ENCODE measurements around the gene LFNG. TPM values are rescaled to one million over a fixed set of nuclear protein-coding genes. Genes with fewer than 3 reads are reported as not detected.

LFNG gene
- total and polyA plus RNA-seq, 7 experiments from 2014 or later = 1.2 to 246 (median 120) TPM

DNA sequence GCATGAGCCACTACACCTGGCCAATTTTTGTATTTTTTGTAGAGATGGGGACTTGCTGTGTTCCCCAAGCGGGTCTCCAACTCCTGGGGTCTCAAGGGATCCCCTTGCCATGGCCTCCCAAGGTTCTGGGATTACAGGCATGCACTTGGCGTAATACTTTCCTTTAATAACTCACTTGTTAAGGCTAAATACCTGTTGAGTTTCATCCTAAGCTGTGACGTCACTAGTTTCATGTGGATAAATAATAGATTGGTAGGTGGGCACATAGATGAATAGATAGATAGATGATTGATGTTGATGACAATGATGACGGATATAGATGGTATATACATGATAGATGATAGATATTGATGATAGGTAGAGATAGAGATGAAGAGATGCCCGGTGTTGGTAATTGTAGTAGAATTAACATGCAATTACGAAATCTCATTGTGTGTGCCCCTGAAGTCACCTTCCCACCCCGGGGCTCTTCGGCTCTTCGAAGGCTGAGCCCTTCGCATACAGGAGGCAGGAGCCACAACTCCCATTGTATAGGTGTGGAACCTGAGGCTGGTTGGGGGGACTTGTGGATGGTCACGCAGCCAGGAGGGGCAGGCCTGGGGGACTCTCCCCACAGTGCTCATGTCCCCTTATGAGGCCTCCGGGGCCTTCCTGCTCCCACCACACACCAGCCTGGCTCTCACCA lies 45.9 kb upstream of the LFNG start:
- ChIA-PET CTCF (no interaction called here), POLR2A (interaction anchor here (1.1 kb wide), 1 partner anchor 38 kb away, joined by 3 read pairs; no protein-coding TSS in a partner anchor)
- peaks cover 0 to 13% (median 4%) of the 10 kb centered on the region in 5 donors for H3K27me3 Mint-ChIP-seq
- H3K4me3 ChIP-seq (ENCODE audit: low read length) = no peak overlapping the region
- no peak overlapping the region for H3K27ac ChIP-seq (ENCODE audit: low read depth, low read length)
- ATAC-seq (no peak), DNase-seq (no peak)
- no peak overlapping the region for H3K4me3 Mint-ChIP-seq
- no peaks in the 10 kb centered on the region for H3K36me3 ChIP-seq (ENCODE audit: control insufficient read depth in 2 of 3, insufficient read depth in 3 of 3, low read length in 3 of 3)
- H3K36me3 Mint-ChIP-seq = no peaks in the 10 kb centered on the region
- H3K4me1 Mint-ChIP-seq = peaks cover 4 to 12% (median 5%) of the 10 kb centered on the region in 7 donors
- H3K4me1 ChIP-seq (ENCODE audit: control insufficient read depth in 2 of 2, insufficient read depth in 2 of 2, low read length in 2 of 2) = peaks cover 7 to 13% of the 10 kb centered on the region in 2 donors
- H3K27me3 ChIP-seq (ENCODE audit: control insufficient read depth in 2 of 2, insufficient read depth in 2 of 2, low read length in 2 of 2) = no peaks in the 10 kb centered on the region
- no peaks in the 10 kb centered on the region for H3K9me3 ChIP-seq (ENCODE audit: control insufficient read depth in 2 of 3, low read length in 3 of 3)
- no peak overlapping the region for H3K27ac Mint-ChIP-seq
- no peaks in the 10 kb centered on the region for H3K9me3 Mint-ChIP-seq
- intact Hi-C loops (cut with micrococcal nuclease) = no loop called here

DNA sequence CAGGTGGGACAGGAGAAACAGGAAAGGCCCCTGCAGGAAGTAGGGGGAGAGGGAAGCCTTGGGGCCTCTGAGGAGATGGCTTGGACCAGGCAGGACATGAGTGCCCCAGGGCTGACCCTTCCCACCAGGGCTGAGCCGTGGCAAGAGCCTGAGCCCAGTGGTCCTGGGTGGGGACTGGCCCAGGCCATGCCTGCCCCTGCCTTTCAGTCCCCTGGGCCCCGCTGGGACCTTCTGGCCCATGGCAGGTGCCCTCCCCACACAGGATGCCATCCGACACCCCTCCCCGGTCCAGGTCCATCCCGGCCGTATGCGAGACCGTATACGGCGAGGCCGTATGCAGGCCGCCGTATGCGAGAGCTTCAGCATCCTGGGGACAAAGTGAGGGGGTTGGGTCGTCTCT lies 45.4 kb upstream of the LFNG start:
- CTCF ChIA-PET = no interaction called here

DNA sequence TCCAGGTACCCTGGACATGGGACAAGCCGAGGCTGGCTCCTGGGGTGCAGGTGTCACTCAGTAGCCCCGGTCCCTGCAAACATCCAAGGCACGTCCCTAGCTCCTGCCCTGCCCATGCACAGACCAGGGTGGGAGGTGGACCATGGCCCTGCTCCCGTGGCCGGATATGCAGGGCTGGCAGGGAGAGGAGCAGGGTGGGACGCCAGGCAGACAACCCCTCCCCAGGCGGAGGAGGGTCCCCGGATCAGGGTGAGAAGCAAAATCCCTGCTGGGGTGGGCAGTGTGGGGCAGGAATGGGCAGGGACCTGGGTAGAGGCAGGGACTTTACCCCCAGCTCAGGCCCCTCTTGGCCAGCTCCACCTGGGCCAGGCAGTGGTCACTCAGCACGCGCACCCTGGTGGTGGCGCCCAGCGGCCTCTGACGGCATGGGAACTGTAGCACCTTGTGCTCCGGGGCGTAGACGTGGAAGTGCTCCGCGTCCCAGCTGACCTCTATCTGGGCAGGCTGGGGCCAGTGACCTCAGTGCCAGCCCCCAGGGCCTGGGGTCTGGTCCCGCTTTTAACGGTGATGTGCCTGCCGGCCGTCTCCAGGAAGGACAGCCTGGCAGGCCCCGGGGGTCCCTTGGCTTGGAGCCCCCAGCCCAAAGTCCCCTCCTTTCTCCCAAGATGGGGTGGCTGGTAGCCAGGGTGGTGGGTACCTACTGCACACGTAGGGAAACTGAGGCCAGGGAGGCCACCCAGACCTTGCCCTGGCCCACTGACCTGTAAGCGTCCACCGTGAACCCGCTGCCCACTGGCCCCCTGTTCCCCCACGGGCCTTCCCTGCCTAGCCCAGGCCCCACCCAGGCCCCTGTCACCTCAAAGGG lies 44.5 kb upstream of the LFNG start:
- POLR2A ChIA-PET = interaction anchor here (0.6 to 1.1 kb wide), 2 partner anchors 36 to 47 kb away, joined by 3 read pairs; no protein-coding TSS in a partner anchor
- Mint-ChIP-seq H3K27me3 (peaks cover 0 to 7% (median 0%) of the 10 kb centered on the region in 5 donors), H3K36me3 (no peaks in the 10 kb centered on the region), H3K4me3 (no peak overlapping the region), H3K9me3 (no peaks in the 10 kb centered on the region), H3K4me1 (peaks cover 0 to 10% (median 0%) of the 10 kb centered on the region in 7 donors), H3K27ac (no peak overlapping the region)
- Histone ChIP-seq H3K4me1 (ENCODE audit: control insufficient read depth in 2 of 2, insufficient read depth in 2 of 2, low read length in 2 of 2) (peaks cover 7 to 13% of the 10 kb centered on the region in 2 donors), H3K9me3 (ENCODE audit: control insufficient read depth in 2 of 3, low read length in 3 of 3) (no peaks in the 10 kb centered on the region), H3K27ac (ENCODE audit: low read depth, low read length) (no peak overlapping the region), H3K36me3 (ENCODE audit: control insufficient read depth in 2 of 3, insufficient read depth in 3 of 3, low read length in 3 of 3) (no peaks in the 10 kb centered on the region), H3K27me3 (ENCODE audit: control insufficient read depth in 2 of 2, insufficient read depth in 2 of 2, low read length in 2 of 2) (no peaks in the 10 kb centered on the region), H3K4me3 (ENCODE audit: low read length) (no peak overlapping the region)
- CTCF ChIA-PET = no interaction called here
- intact Hi-C loops (cut with micrococcal nuclease) = loop anchor here in 1 of 2 donors (5.0 kb wide), 2 partner anchors 47 to 82 kb away; partner anchors contain the start of genes BRAT1 and IQCE
- DNase-seq = no peak
- ATAC-seq = no peak

More for the DNA sequence above, 45.4 kb upstream of the LFNG start:
- no peaks in the 10 kb centered on the region for H3K36me3 ChIP-seq (ENCODE audit: control insufficient read depth in 2 of 3, insufficient read depth in 3 of 3, low read length in 3 of 3)
- no peaks in the 10 kb centered on the region for H3K9me3 ChIP-seq (ENCODE audit: control insufficient read depth in 2 of 3, low read length in 3 of 3)
- H3K27ac ChIP-seq (ENCODE audit: low read depth, low read length) = no peak overlapping the region
- H3K4me1 ChIP-seq (ENCODE audit: control insufficient read depth in 2 of 2, insufficient read depth in 2 of 2, low read length in 2 of 2) = peaks cover 7 to 13% of the 10 kb centered on the region in 2 donors
- DNase-seq (no peak), ATAC-seq (no peak)
- Mint-ChIP-seq H3K4me1 (peaks cover 0 to 10% (median 0%) of the 10 kb centered on the region in 7 donors), H3K27me3 (peaks cover 0 to 10% (median 4%) of the 10 kb centered on the region in 5 donors), H3K27ac (no peak overlapping the region), H3K36me3 (no peaks in the 10 kb centered on the region), H3K9me3 (no peaks in the 10 kb centered on the region), H3K4me3 (no peak overlapping the region)
- intact Hi-C loops (cut with micrococcal nuclease) = no loop called here
- no peak overlapping the region for H3K4me3 ChIP-seq (ENCODE audit: low read length)
- POLR2A ChIA-PET = interaction anchor here (1.1 kb wide), 1 partner anchor 37 kb away, joined by 3 read pairs; no protein-coding TSS in a partner anchor
- H3K27me3 ChIP-seq (ENCODE audit: control insufficient read depth in 2 of 2, insufficient read depth in 2 of 2, low read length in 2 of 2) = no peaks in the 10 kb centered on the region

DNA sequence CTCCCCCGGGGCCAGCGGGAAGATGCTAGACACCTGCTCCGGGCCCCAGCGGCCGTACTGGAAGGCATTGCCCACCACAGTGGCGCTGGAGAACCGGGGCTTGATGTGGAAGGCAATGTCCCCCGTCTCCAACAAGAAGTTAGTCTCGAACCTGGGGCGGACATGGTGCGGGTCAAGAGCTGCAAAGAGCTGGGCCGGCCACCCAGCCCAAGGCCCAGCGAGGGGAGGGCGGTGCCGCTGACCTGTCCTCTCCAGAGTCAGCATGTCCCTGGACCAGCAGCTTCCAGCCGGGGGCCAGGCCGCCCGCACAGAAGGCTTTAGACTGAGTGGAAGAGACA lies 43.9 kb upstream of the LFNG start:
- POLR2A ChIA-PET = interaction anchor here (0.6 kb wide), 1 partner anchor 47 kb away, joined by 3 read pairs; no protein-coding TSS in a partner anchor
- intact Hi-C loops (cut with micrococcal nuclease) = loop anchor here in 1 of 2 donors (5.0 kb wide), 2 partner anchors 47 to 82 kb away; partner anchors contain the start of genes BRAT1 and IQCE
- H3K27ac ChIP-seq (ENCODE audit: low read depth, low read length) = no peak overlapping the region
- no peaks in the 10 kb centered on the region for H3K36me3 ChIP-seq (ENCODE audit: control insufficient read depth in 2 of 3, insufficient read depth in 3 of 3, low read length in 3 of 3)
- no peak overlapping the region for H3K4me3 ChIP-seq (ENCODE audit: low read length)
- no peaks in the 10 kb centered on the region for H3K36me3 Mint-ChIP-seq
- H3K4me1 Mint-ChIP-seq = peaks cover 0 to 10% (median 0%) of the 10 kb centered on the region in 7 donors
- no peaks in the 10 kb centered on the region for H3K9me3 Mint-ChIP-seq
- CTCF ChIA-PET = no interaction called here
- peaks cover 0 to 4% (median 0%) of the 10 kb centered on the region in 5 donors for H3K27me3 Mint-ChIP-seq
- no peak overlapping the region for H3K4me3 Mint-ChIP-seq
- H3K4me1 ChIP-seq (ENCODE audit: control insufficient read depth in 2 of 2, insufficient read depth in 2 of 2, low read length in 2 of 2) = peaks cover 7 to 13% of the 10 kb centered on the region in 2 donors
- H3K27me3 ChIP-seq (ENCODE audit: control insufficient read depth in 2 of 2, insufficient read depth in 2 of 2, low read length in 2 of 2) = no peaks in the 10 kb centered on the region
- DNase-seq = no peak
- H3K27ac Mint-ChIP-seq = no peak overlapping the region
- H3K9me3 ChIP-seq (ENCODE audit: control insufficient read depth in 2 of 3, low read length in 3 of 3) = no peaks in the 10 kb centered on the region
- ATAC-seq = no peak

DNA sequence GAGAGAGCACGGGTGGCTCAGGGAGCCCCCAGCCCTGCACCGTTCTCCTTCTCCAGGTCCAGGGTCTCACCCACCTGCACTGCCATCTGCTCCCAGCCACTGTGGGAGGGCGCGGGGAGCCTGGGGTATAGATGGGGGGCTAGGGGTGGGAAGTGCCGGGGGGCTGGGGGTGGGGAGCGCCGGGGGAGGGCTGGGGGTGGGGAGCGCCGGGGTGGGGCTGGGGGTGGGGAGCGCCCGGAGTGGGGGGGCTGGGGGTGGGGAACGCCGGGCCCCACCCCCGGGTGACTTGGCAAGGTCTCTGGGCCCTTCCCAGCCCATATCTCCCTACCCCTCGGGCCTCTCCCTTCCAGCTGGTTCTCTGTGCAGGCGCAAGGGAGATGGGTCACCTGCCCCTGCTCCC lies 43.3 kb upstream of the LFNG start, which contains the start of gene GRIFIN:
GRIFIN (minus strand) TSS at position 101 of the 400 bp plus-strand sequence; CDS start at position 86, 15 bp downstream.
- ATAC-seq (no peak), DNase-seq (no peak)
- H3K4me3 ChIP-seq (ENCODE audit: low read length) = no peak within 1 kb of the TSS
- H3K4me1 ChIP-seq (ENCODE audit: control insufficient read depth in 2 of 2, insufficient read depth in 2 of 2, low read length in 2 of 2) = peaks cover 7 to 13% of the 10 kb centered on the region in 2 donors
- no peaks in the 10 kb centered on the region for H3K36me3 ChIP-seq (ENCODE audit: control insufficient read depth in 2 of 3, insufficient read depth in 3 of 3, low read length in 3 of 3)
- no peak within 1 kb of the TSS for H3K4me3 Mint-ChIP-seq
- H3K9me3 Mint-ChIP-seq = no peaks in the 10 kb centered on the region
- H3K36me3 Mint-ChIP-seq = no peaks in the 10 kb centered on the region
- H3K27ac ChIP-seq (ENCODE audit: low read depth, low read length) = no peak within 1 kb of the TSS
- no peaks in the 10 kb centered on the region for H3K27me3 ChIP-seq (ENCODE audit: control insufficient read depth in 2 of 2, insufficient read depth in 2 of 2, low read length in 2 of 2)
- no peak within 1 kb of the TSS for H3K27ac Mint-ChIP-seq
- H3K4me1 Mint-ChIP-seq = peaks cover 0 to 10% (median 0%) of the 10 kb centered on the region in 7 donors
- no peaks in the 10 kb centered on the region for H3K9me3 ChIP-seq (ENCODE audit: control insufficient read depth in 2 of 3, low read length in 3 of 3)
- H3K27me3 Mint-ChIP-seq = peaks cover 0 to 3% (median 0%) of the 10 kb centered on the region in 5 donors
- ChIA-PET CTCF (no interaction called here), POLR2A (no interaction called here)
- intact Hi-C loops (cut with micrococcal nuclease) = loop anchor here in 1 of 2 donors (5.0 kb wide), 2 partner anchors 46 to 81 kb away; partner anchors contain the start of genes BRAT1 and IQCE

DNA sequence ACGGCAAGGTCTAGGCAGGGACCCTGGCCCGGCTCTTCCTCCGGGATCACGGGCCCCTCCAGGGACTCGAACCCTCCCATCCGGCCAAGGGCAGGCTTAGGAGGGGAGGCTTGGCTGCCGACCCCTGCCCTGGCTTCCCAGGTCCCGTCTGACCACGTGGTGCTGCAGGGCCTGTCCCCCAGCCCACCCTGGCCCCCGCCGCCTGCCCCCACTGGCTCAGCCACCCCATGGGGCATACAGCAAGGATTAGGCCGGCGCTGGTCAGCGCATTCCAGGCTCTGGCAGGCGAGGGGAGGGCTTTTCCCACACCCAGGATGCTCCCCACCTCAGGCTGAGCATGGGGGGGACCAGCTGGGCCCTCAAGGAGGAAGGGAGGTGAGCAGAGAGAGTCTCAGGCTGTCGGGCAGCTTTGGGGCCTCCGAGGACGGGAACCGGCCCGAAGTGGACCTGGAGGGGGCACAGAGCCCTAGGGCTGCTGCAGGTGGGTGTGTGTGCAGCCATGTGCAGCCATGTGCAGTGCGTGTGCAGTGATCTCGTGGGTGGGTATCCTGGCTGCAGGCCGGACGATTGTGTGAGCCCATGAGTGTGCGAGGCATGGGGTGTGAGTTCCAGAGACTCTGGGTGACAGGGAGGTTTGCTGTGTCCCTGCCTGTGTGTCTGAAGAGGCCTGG lies 42.7 kb upstream of the LFNG start:
- intact Hi-C loops (cut with micrococcal nuclease) = loop anchor here (1.0 to 5.0 kb wide), 6 partner anchors 32 to 232 kb away; partner anchors contain the start of genes BRAT1 (in 1 of the 2), IQCE (in 1 of the 2) and LFNG (in 1 of the 2)
- H3K27ac Mint-ChIP-seq = no peak overlapping the region
- ATAC-seq (no peak), DNase-seq (no peak)
- H3K4me3 Mint-ChIP-seq = no peak overlapping the region
- H3K9me3 Mint-ChIP-seq = no peaks in the 10 kb centered on the region
- Histone ChIP-seq H3K4me3 (ENCODE audit: low read length) (no peak overlapping the region), H3K27me3 (ENCODE audit: control insufficient read depth in 2 of 2, insufficient read depth in 2 of 2, low read length in 2 of 2) (no peaks in the 10 kb centered on the region), H3K9me3 (ENCODE audit: control insufficient read depth in 2 of 3, low read length in 3 of 3) (no peaks in the 10 kb centered on the region), H3K36me3 (ENCODE audit: control insufficient read depth in 2 of 3, insufficient read depth in 3 of 3, low read length in 3 of 3) (no peaks in the 10 kb centered on the region), H3K4me1 (ENCODE audit: control insufficient read depth in 2 of 2, insufficient read depth in 2 of 2, low read length in 2 of 2) (peaks cover 7 to 13% of the 10 kb centered on the region in 2 donors), H3K27ac (ENCODE audit: low read depth, low read length) (no peak overlapping the region)
- H3K36me3 Mint-ChIP-seq = no peaks in the 10 kb centered on the region
- H3K27me3 Mint-ChIP-seq = peaks cover 0 to 3% (median 0%) of the 10 kb centered on the region in 5 donors
- ChIA-PET CTCF (no interaction called here), POLR2A (no interaction called here)
- H3K4me1 Mint-ChIP-seq = peaks cover 0 to 10% (median 0%) of the 10 kb centered on the region in 7 donors
